PC-9 (cell line): Measurements from ENCODE around the gene F13A1.
A peak's percentile ranks its signal among the peaks of the same experiment; 100 is the strongest.

Source experiments
- EZH2 ChIP-seq: fragments of 200-600 bp; sonication (generic); IDR thresholded peaks from 2 replicates; pipeline ENCODE4 v1.8.0; 2017; ENCODE audit warnings: antibody characterized with exemption, low read depth
- TF ChIP-seq, protein P1 (sequence below): fragments of 200-600 bp; sonication (generic); conservative IDR thresholded peaks from 2 replicates; pipeline ENCODE4 v1.6.1; 2017; ENCODE audit warnings: mixed run types, antibody characterized with exemption, mild to moderate bottlenecking, moderate library complexity

DNA sequence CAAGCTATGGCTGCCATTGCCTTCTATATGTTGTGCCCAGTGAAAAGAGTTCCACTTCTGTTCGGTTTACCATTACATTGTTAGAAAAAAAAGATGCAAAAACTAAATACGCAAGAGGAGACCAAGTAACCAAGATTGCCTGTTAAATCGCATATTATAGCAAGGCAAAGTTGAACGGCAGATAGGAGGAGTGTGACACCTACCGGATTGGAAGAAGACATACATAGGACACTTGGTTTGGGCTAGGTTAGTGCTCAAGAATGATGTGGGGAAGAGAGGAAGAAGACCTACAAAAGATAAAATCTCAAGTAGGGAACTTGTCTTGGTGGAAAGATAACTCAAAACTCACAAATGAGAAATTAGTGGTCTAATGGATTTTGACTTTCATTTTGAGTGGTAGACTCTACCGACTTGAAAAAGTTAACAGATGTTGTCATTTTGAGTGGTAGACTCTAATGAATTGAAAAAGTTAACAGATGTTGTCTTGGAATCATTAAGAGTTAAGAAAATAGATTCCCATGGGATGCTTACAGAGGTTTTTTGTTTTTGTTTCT lies 95.5 kb downstream of the F13A1 start:
- TF ChIP-seq, protein P1, sequence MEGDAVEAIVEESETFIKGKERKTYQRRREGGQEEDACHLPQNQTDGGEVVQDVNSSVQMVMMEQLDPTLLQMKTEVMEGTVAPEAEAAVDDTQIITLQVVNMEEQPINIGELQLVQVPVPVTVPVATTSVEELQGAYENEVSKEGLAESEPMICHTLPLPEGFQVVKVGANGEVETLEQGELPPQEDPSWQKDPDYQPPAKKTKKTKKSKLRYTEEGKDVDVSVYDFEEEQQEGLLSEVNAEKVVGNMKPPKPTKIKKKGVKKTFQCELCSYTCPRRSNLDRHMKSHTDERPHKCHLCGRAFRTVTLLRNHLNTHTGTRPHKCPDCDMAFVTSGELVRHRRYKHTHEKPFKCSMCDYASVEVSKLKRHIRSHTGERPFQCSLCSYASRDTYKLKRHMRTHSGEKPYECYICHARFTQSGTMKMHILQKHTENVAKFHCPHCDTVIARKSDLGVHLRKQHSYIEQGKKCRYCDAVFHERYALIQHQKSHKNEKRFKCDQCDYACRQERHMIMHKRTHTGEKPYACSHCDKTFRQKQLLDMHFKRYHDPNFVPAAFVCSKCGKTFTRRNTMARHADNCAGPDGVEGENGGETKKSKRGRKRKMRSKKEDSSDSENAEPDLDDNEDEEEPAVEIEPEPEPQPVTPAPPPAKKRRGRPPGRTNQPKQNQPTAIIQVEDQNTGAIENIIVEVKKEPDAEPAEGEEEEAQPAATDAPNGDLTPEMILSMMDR = 0 out of 2 replicates have a peak, but pooled peaks have one; percentile 21
- no peak for TF ChIP-seq EZH2
